ENCODE data around the gene UBE3D. TPM values are rescaled to one million over a fixed set of nuclear protein-coding genes. Genes with fewer than 3 reads are reported as not detected.

UBE3D gene
- total RNA-seq, 1 experiment from 2014 or later: 11.0 TPM

DNA sequence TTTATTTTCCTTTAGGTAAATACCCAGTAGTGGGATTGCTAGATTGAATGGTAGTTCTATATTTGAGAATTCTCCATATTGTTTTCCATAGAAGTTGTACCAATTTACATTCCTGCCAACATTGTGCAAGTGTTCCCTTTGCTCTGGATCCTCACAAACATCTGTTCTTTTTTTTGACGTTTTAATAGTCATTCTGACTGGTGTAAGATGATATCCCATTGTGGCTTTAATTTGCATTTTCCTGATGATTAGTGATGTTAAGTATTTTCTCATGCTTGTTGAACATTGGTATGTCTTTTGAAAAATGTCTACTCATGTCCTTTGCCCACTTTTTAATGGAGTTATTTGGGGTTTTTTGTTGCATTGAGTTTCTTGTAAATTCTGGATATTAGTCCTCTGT is 85.6 kb downstream of the UBE3D start:
- POLR2A ChIA-PET: no interaction called here
- H3K27me3 ChIP-seq (ENCODE audit: control insufficient read depth, insufficient read depth, low read length): no peaks in the 10 kb centered on the region
- in situ Hi-C loops (cut with HindIII; ENCODE audit: low pct_unique_long_range_greater_than_20kb, low sequenced_read_pairs) (no loop called here), intact Hi-C loops (cut with micrococcal nuclease; ENCODE audit: unreplicated experiment) (no loop called here)
- no peak overlapping the region for H3K4me3 ChIP-seq (ENCODE audit: low read depth in 2 of 2, low read length in 2 of 2)
- no peak overlapping the region for H3K27ac ChIP-seq (ENCODE audit: low read length)
- no peak for TF ChIP-seq TCF7L2 (IDR thresholded peaks at IDR 0.05; ENCODE audit: low read depth, low read length)
- TF ChIP-seq SIN3A (IDR thresholded peaks at IDR 0.05; ENCODE audit: borderline replicate concordance, insufficient read depth, low read depth, low read length): no peak
- TF ChIP-seq, protein P1, sequence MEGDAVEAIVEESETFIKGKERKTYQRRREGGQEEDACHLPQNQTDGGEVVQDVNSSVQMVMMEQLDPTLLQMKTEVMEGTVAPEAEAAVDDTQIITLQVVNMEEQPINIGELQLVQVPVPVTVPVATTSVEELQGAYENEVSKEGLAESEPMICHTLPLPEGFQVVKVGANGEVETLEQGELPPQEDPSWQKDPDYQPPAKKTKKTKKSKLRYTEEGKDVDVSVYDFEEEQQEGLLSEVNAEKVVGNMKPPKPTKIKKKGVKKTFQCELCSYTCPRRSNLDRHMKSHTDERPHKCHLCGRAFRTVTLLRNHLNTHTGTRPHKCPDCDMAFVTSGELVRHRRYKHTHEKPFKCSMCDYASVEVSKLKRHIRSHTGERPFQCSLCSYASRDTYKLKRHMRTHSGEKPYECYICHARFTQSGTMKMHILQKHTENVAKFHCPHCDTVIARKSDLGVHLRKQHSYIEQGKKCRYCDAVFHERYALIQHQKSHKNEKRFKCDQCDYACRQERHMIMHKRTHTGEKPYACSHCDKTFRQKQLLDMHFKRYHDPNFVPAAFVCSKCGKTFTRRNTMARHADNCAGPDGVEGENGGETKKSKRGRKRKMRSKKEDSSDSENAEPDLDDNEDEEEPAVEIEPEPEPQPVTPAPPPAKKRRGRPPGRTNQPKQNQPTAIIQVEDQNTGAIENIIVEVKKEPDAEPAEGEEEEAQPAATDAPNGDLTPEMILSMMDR (IDR thresholded peaks at IDR 0.05): no peak
- TF ChIP-seq POLR2AphosphoS5 (IDR thresholded peaks at IDR 0.05; ENCODE audit: low read depth, low read length): no peak
- CTCF ChIA-PET: no interaction called here
- H3K9me3 ChIP-seq (ENCODE audit: control insufficient read depth, insufficient read depth, low read depth, low read length): no peaks in the 10 kb centered on the region
- DNase-seq (ENCODE audit: low read depth, low spot score) (no peak), ATAC-seq (no peak)
- BruUV-seq (replicated peaks): no TSS peak
- H3K36me3 ChIP-seq (ENCODE audit: control insufficient read depth, insufficient read depth, low read length): no peaks in the 10 kb centered on the region
- no peaks in the 10 kb centered on the region for H3K4me1 ChIP-seq (ENCODE audit: control insufficient read depth, insufficient read depth, low read length)

DNA sequence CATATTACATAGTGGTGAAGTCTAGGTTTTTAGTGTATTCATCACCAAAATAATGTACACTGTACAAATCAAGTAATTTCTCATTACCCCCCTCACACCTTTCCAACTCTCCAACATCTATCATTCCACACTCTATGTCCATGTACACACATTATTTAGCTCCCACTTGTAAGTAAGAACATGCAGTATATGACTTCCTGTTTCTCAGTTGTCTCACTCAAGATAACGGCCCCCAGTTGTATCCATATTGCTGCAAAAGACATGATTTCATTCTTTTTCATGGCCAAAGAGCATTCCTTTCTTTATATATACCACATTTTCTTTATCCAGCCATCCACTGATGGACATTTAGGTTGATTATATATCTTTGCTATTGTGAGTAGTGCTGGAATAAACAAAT is 86.0 kb downstream of the UBE3D start:
- POLR2A ChIA-PET: no interaction called here
- ATAC-seq (no peak), DNase-seq (ENCODE audit: low read depth, low spot score) (no peak)
- Histone ChIP-seq H3K36me3 (ENCODE audit: control insufficient read depth, insufficient read depth, low read length) (no peaks in the 10 kb centered on the region), H3K27ac (ENCODE audit: low read length) (no peak overlapping the region), H3K4me1 (ENCODE audit: control insufficient read depth, insufficient read depth, low read length) (no peaks in the 10 kb centered on the region), H3K9me3 (ENCODE audit: control insufficient read depth, insufficient read depth, low read depth, low read length) (no peaks in the 10 kb centered on the region), H3K27me3 (ENCODE audit: control insufficient read depth, insufficient read depth, low read length) (no peaks in the 10 kb centered on the region), H3K4me3 (ENCODE audit: low read depth in 2 of 2, low read length in 2 of 2) (no peak overlapping the region)
- intact Hi-C loops (cut with micrococcal nuclease; ENCODE audit: unreplicated experiment) (no loop called here), in situ Hi-C loops (cut with HindIII; ENCODE audit: low pct_unique_long_range_greater_than_20kb, low sequenced_read_pairs) (no loop called here)
- CTCF ChIA-PET: no interaction called here
- TF ChIP-seq, protein P1 (IDR thresholded peaks at IDR 0.05): no peak
- no peak for TF ChIP-seq SIN3A (IDR thresholded peaks at IDR 0.05; ENCODE audit: borderline replicate concordance, insufficient read depth, low read depth, low read length)
- TF ChIP-seq POLR2AphosphoS5 (IDR thresholded peaks at IDR 0.05; ENCODE audit: low read depth, low read length): no peak
- TF ChIP-seq TCF7L2 (IDR thresholded peaks at IDR 0.05; ENCODE audit: low read depth, low read length): no peak
- TF ChIP-seq REST (IDR thresholded peaks at IDR 0.05; ENCODE audit: insufficient read depth in 1 of 2, low read depth in 2 of 2, low read length in 1 of 2): no peak
- BruUV-seq (replicated peaks): no TSS peak
